ENCODE measurements around the gene CEACAM6.

GRCh38 chr19:41796362-41796761, 41.0 kb downstream of the CEACAM6 start, which contains the start of gene CEACAM3:
- TF ChIP-seq CTCF (IDR thresholded peaks at IDR 0.05 in 4 of 5, conservative IDR thresholded peaks at IDR 0.05 in 1 of 5) (no peak), POLR2A (IDR thresholded peaks at IDR 0.05) (no peak)
